GM18951 (cell line): ENCODE data around the gene GJB6.

Experiments
- POLR2A ChIP-seq: IDR thresholded peaks from 4 replicates; pipeline ENCODE4 v1.6.1; 2011; ENCODE audit warnings: mild to moderate bottlenecking; ENCODE audit not compliant: insufficient read length, insufficient read depth; ENCODE audit errors: extremely low read depth
- in situ Hi-C: fragments of 300-500 bp; cut with MboI; formaldehyde crosslinking; loops from one replicate; pipeline ENCODE4 v1.12.0; 2022; ENCODE audit warnings: low sequenced_read_pairs, mixed read lengths, inconsistent platforms; ENCODE audit not compliant: unreplicated experiment

The GJB6 gene

GRCh38 chr13:20190481-20191310 lies 41.4 kb downstream of the GJB6 start:
- no peak for TF ChIP-seq POLR2A
- in situ Hi-C loops: loop anchor here (5.0 to 25.0 kb wide), 3 partner anchors 184 to 737 kb away; no protein-coding TSS in a partner anchor

- no peak for TF ChIP-seq POLR2A
- in situ Hi-C loops: loop anchor here (5.0 to 25.0 kb wide), 3 partner anchors 185 to 737 kb away; no protein-coding TSS in a partner anchor
These were observed 42.0 kb downstream of the GJB6 start for GRCh38 chr13:20190076-20190475.

GRCh38 chr13:20188667-20189553 lies 43.2 kb downstream of the GJB6 start:
- no peak for TF ChIP-seq POLR2A
- in situ Hi-C loops: loop anchor here (25.0 kb wide), 1 partner anchor 623 kb away; no protein-coding TSS in a partner anchor

GRCh38 chr13:20186771-20187170 lies 45.3 kb downstream of the GJB6 start:
- TF ChIP-seq POLR2A: no peak
- in situ Hi-C loops: loop anchor here (25.0 kb wide), 1 partner anchor 626 kb away; no protein-coding TSS in a partner anchor

GRCh38 chr13:20185366-20186056 lies 46.6 kb downstream of the GJB6 start:
- in situ Hi-C loops: loop anchor here (25.0 kb wide), 1 partner anchor 627 kb away; no protein-coding TSS in a partner anchor
- TF ChIP-seq POLR2A: no peak

GRCh38 chr13:20182231-20182846 lies 49.8 kb downstream of the GJB6 start:
- in situ Hi-C loops: loop anchor here (25.0 kb wide), 1 partner anchor 630 kb away; no protein-coding TSS in a partner anchor
- TF ChIP-seq POLR2A: no peak

- in situ Hi-C loops: loop anchor here (25.0 kb wide), 1 partner anchor 631 kb away; no protein-coding TSS in a partner anchor
- TF ChIP-seq POLR2A: no peak
These were observed 50.9 kb downstream of the GJB6 start for GRCh38 chr13:20181188-20181587.

GRCh38 chr13:20178156-20178555 lies 54.0 kb downstream of the GJB6 start:
- in situ Hi-C loops: loop anchor here (25.0 kb wide), 1 partner anchor 634 kb away; no protein-coding TSS in a partner anchor
- no peak for TF ChIP-seq POLR2A

- TF ChIP-seq POLR2A: no peak
- in situ Hi-C loops: loop anchor here (25.0 kb wide), 1 partner anchor 635 kb away; no protein-coding TSS in a partner anchor
These were observed 54.9 kb downstream of the GJB6 start for GRCh38 chr13:20177049-20177831.

- in situ Hi-C loops: loop anchor here (25.0 kb wide), 1 partner anchor 636 kb away; no protein-coding TSS in a partner anchor
- no peak for TF ChIP-seq POLR2A
These were observed 56.0 kb downstream of the GJB6 start for GRCh38 chr13:20175907-20176652.

- in situ Hi-C loops: loop anchor here (25.0 kb wide), 1 partner anchor 637 kb away; no protein-coding TSS in a partner anchor
- no peak for TF ChIP-seq POLR2A
These were observed 56.7 kb downstream of the GJB6 start for GRCh38 chr13:20175406-20175794.
